Loucy (cell line): ENCODE data around the gene KLHL6.

Experiments used
- EZH2phosphoT487 ChIP-seq: fragments of 200-600 bp; IDR thresholded peaks from 2 replicates; pipeline ENCODE4 v1.6.1; 2018; ENCODE audit warnings: antibody characterized with exemption, mild to moderate bottlenecking, moderate library complexity, borderline replicate concordance
- TF ChIP-seq, protein P1 (sequence below): fragments of 200-600 bp; sonication (generic); conservative IDR thresholded peaks from 2 replicates; pipeline ENCODE4 v1.5.1; 2014; ENCODE audit warnings: mild to moderate bottlenecking, antibody characterized with exemption, low read length

DNA sequence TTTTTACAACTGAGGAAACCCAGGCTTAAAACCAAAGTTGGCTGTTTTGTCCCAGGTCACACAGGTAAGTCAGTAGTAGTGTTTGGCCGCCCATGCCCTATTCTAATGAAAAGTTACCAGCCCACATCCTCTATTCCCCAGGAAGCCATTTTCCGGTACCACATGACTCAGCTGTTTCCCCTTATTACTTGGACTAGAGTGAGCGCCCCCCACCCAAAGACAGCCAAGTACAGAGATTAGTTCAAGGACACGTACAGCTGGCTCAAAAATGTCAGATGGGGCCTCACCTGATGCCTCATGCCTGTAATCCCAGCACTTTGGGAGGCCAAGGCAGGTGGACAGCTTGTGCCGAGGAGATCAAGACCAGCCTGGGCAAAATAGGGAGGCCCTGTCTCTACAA, 8.5 kb upstream of the KLHL6 start:
- TF ChIP-seq, protein P1, sequence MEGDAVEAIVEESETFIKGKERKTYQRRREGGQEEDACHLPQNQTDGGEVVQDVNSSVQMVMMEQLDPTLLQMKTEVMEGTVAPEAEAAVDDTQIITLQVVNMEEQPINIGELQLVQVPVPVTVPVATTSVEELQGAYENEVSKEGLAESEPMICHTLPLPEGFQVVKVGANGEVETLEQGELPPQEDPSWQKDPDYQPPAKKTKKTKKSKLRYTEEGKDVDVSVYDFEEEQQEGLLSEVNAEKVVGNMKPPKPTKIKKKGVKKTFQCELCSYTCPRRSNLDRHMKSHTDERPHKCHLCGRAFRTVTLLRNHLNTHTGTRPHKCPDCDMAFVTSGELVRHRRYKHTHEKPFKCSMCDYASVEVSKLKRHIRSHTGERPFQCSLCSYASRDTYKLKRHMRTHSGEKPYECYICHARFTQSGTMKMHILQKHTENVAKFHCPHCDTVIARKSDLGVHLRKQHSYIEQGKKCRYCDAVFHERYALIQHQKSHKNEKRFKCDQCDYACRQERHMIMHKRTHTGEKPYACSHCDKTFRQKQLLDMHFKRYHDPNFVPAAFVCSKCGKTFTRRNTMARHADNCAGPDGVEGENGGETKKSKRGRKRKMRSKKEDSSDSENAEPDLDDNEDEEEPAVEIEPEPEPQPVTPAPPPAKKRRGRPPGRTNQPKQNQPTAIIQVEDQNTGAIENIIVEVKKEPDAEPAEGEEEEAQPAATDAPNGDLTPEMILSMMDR: no peak
- no peak for TF ChIP-seq EZH2phosphoT487
